Mononuclear cell (primary cell): Measurements from ENCODE around the gene PHF14. TPM values are rescaled to one million over a fixed set of nuclear protein-coding genes. Genes with fewer than 3 reads are reported as not detected.

Experiments used
- H3K27me3 ChIP-seq: 2 replicates; pipeline ENCODE4 v1.6.0; 2011; ENCODE audit warnings: low read length, control low read depth; ENCODE audit not compliant: insufficient read depth
- H3K4me1 ChIP-seq: 2 replicates; pipeline ENCODE4 v1.5.1; 2011; ENCODE audit warnings: mild to moderate bottlenecking, low read length, control low read depth; ENCODE audit not compliant: insufficient read depth
- H3K4me3 ChIP-seq: 2 replicates; pipeline ENCODE4 v1.5.1; 2011; ENCODE audit warnings: mild to moderate bottlenecking, low read length, moderate library complexity
- H3K9me3 ChIP-seq: 2 replicates; pipeline ENCODE4 v1.5.1; 2011; ENCODE audit warnings: low read depth, mild to moderate bottlenecking, control low read depth, low read length
- total RNA-seq: library from RNA; depleted of rRNA; stranded (reverse); fragments of >200 nt; gene quantifications from one replicate; pipeline ENCODE4 v1.2.3, GENCODE V29; 2012

Gene PHF14
- total RNA-seq, 1 donor = 21.9 TPM

- Histone ChIP-seq H3K9me3 (no peaks in the 10 kb centered on the region), H3K4me1 (no peaks in the 10 kb centered on the region), H3K27me3 (no peaks in the 10 kb centered on the region), H3K4me3 (no peak overlapping the region)
Observed at GRCh38 chr7:11109659-11110058, 136.0 kb downstream of the PHF14 start.

- H3K4me3 ChIP-seq = no peak overlapping the region
- no peaks in the 10 kb centered on the region for H3K9me3 ChIP-seq
- H3K27me3 ChIP-seq = no peaks in the 10 kb centered on the region
- no peaks in the 10 kb centered on the region for H3K4me1 ChIP-seq
Observed at GRCh38 chr7:11120068-11120664, 146.5 kb downstream of the PHF14 start.

GRCh38 chr7:11120675-11121220 lies 147.1 kb downstream of the PHF14 start:
- no peaks in the 10 kb centered on the region for H3K9me3 ChIP-seq
- no peak overlapping the region for H3K4me3 ChIP-seq
- no peaks in the 10 kb centered on the region for H3K4me1 ChIP-seq

GRCh38 chr7:11124856-11125559 lies 151.3 kb downstream of the PHF14 start:
- no peak overlapping the region for H3K4me3 ChIP-seq
- H3K9me3 ChIP-seq = no peaks in the 10 kb centered on the region
- peaks cover 4% of the 10 kb centered on the region for H3K4me1 ChIP-seq
- no peaks in the 10 kb centered on the region for H3K27me3 ChIP-seq

More at GRCh38 chr7:11120675-11121220, 147.1 kb downstream of the PHF14 start:
- no peaks in the 10 kb centered on the region for H3K27me3 ChIP-seq

GRCh38 chr7:11127114-11127785 lies 153.6 kb downstream of the PHF14 start:
- Histone ChIP-seq H3K27me3 (no peaks in the 10 kb centered on the region), H3K9me3 (no peaks in the 10 kb centered on the region), H3K4me1 (peaks cover 4% of the 10 kb centered on the region), H3K4me3 (no peak overlapping the region)

GRCh38 chr7:11127988-11128387 lies 154.3 kb downstream of the PHF14 start:
- Histone ChIP-seq H3K9me3 (no peaks in the 10 kb centered on the region), H3K4me3 (no peak overlapping the region), H3K4me1 (peaks cover 4% of the 10 kb centered on the region), H3K27me3 (no peaks in the 10 kb centered on the region)

- H3K27me3 ChIP-seq = no peaks in the 10 kb centered on the region
- H3K4me3 ChIP-seq = no peak overlapping the region
- H3K4me1 ChIP-seq = peaks cover 4% of the 10 kb centered on the region
- no peaks in the 10 kb centered on the region for H3K9me3 ChIP-seq
Observed at GRCh38 chr7:11128498-11128897, 154.8 kb downstream of the PHF14 start.

GRCh38 chr7:11130012-11130411 lies 156.3 kb downstream of the PHF14 start:
- Histone ChIP-seq H3K4me1 (peaks cover 4% of the 10 kb centered on the region), H3K27me3 (no peaks in the 10 kb centered on the region), H3K4me3 (no peak overlapping the region)

GRCh38 chr7:11130601-11131000 lies 156.9 kb downstream of the PHF14 start:
- H3K4me3 ChIP-seq = no peak overlapping the region
- H3K4me1 ChIP-seq = peaks cover 4% of the 10 kb centered on the region
- H3K9me3 ChIP-seq = no peaks in the 10 kb centered on the region
- H3K27me3 ChIP-seq = no peaks in the 10 kb centered on the region

More at GRCh38 chr7:11130012-11130411, 156.3 kb downstream of the PHF14 start:
- H3K9me3 ChIP-seq = no peaks in the 10 kb centered on the region

GRCh38 chr7:11133436-11133959 lies 159.8 kb downstream of the PHF14 start:
- Histone ChIP-seq H3K9me3 (no peaks in the 10 kb centered on the region), H3K4me3 (no peak overlapping the region), H3K4me1 (no peaks in the 10 kb centered on the region), H3K27me3 (no peaks in the 10 kb centered on the region)

GRCh38 chr7:11135573-11135972 lies 161.9 kb downstream of the PHF14 start:
- Histone ChIP-seq H3K4me1 (no peaks in the 10 kb centered on the region), H3K4me3 (no peak overlapping the region)

GRCh38 chr7:11141541-11141940 lies 167.9 kb downstream of the PHF14 start:
- Histone ChIP-seq H3K27me3 (no peaks in the 10 kb centered on the region), H3K4me1 (no peaks in the 10 kb centered on the region), H3K9me3 (no peaks in the 10 kb centered on the region), H3K4me3 (no peak overlapping the region)

More at GRCh38 chr7:11135573-11135972, 161.9 kb downstream of the PHF14 start:
- H3K9me3 ChIP-seq = no peaks in the 10 kb centered on the region
- H3K27me3 ChIP-seq = no peaks in the 10 kb centered on the region

GRCh38 chr7:11153694-11154093 lies 180.0 kb downstream of the PHF14 start:
- Histone ChIP-seq H3K4me1 (no peaks in the 10 kb centered on the region), H3K4me3 (no peak overlapping the region), H3K27me3 (no peaks in the 10 kb centered on the region), H3K9me3 (no peaks in the 10 kb centered on the region)

GRCh38 chr7:11155883-11156282 lies 182.2 kb downstream of the PHF14 start:
- Histone ChIP-seq H3K9me3 (no peaks in the 10 kb centered on the region), H3K4me1 (no peaks in the 10 kb centered on the region), H3K27me3 (no peaks in the 10 kb centered on the region), H3K4me3 (no peak overlapping the region)

- H3K4me1 ChIP-seq = no peaks in the 10 kb centered on the region
- H3K4me3 ChIP-seq = no peak overlapping the region
- no peaks in the 10 kb centered on the region for H3K27me3 ChIP-seq
- H3K9me3 ChIP-seq = no peaks in the 10 kb centered on the region
Observed at GRCh38 chr7:11161499-11161898, 187.8 kb downstream of the PHF14 start.
